GM12801 (cell line): Measurements from ENCODE around the gene TNFAIP2.

ENCODE experiments used
- CTCF ChIP-seq: IDR thresholded peaks from one replicate; pipeline ENCODE4 v1.5.1; 2011; ENCODE audit warnings: control low read depth; ENCODE audit not compliant: insufficient read length; ENCODE audit errors: extremely low read depth

The TNFAIP2 gene

GRCh38 chr14:103134405-103134804 is 11.1 kb downstream of the TNFAIP2 start:
- no peak for TF ChIP-seq CTCF

GRCh38 chr14:103134919-103135318 is 11.7 kb downstream of the TNFAIP2 start:
- no peak for TF ChIP-seq CTCF

- no peak for TF ChIP-seq CTCF
Observed at GRCh38 chr14:103135333-103136260, 12.3 kb downstream of the TNFAIP2 start.

- no peak for TF ChIP-seq CTCF
Observed at GRCh38 chr14:103136388-103137271, 13.4 kb downstream of the TNFAIP2 start.

- TF ChIP-seq CTCF: no peak
Observed at GRCh38 chr14:103137689-103138300, 14.5 kb downstream of the TNFAIP2 start.

GRCh38 chr14:103138301-103139131 is 15.3 kb downstream of the TNFAIP2 start:
- TF ChIP-seq CTCF: no peak
